ENCODE measurements around the gene RHOA. TPM values are rescaled to one million over a fixed set of nuclear protein-coding genes. Genes with fewer than 3 reads are reported as not detected.

Gene RHOA
- polyA plus RNA-seq (2011; rRNA removed) (332 and 343 TPM in 2 replicates), polyA plus RNA-seq (2017; fragmentation: RNase III; extraction: RNeasy Plus Mini Kit Qiagen cat#74134 plus additional on column Dnase treatment) (549 to 596 TPM (median 587 TPM) in 3 replicates), polyA minus RNA-seq (2011; rRNA and poly(A)+ RNA removed) (381 and 409 TPM in 2 replicates)
- 310 and 372 TPM in 2 replicates for polyA plus RNA-seq (2012; cell fraction: cytosol; rRNA removed)
- polyA plus RNA-seq (2012; cell fraction: nucleus; rRNA removed), result 227 and 266 TPM in 2 replicates

- ATAC-seq (peak; percentile 87 to 92), FAIRE-seq (no peak), DNase-seq (ENCODE audit: low read depth in 1 of 2, low spot score in 1 of 2) (peak; percentile 95 to 100)
- POLR2A ChIA-PET, result interaction anchor here (0.7 to 1.5 kb wide), 10 partner anchors 9 to 319 kb away, joined by 3 to 17 read pairs (median 4); partner anchors contain the start of genes DAG1, GPX1, LAMB2 and NICN1
- H3K4me3 ChIP-seq, result peak within 1 kb of the TSS; percentile 98
- H3K27ac ChIP-seq, result peak within 1 kb of the TSS; percentile 98 to 99
- peak within 1 kb of the TSS; percentile 100 for H3K4me2 ChIP-seq
- TF ChIP-seq KDM5A (IDR thresholded peaks at IDR 0.05) (peak; percentile 55; the same call in 1 of the 2 replicates), E2F6 (IDR thresholded peaks at IDR 0.05; ENCODE audit: borderline replicate concordance, low read depth) (no peak), HOXB13 (CRISPR knock-in tag; IDR thresholded peaks at IDR 0.05; ENCODE audit: low read depth) (no peak), POLR2AphosphoS2 (conservative IDR thresholded peaks at IDR 0.05; ENCODE audit: low read length) (no peak), MYC (IDR thresholded peaks at IDR 0.05; ENCODE audit: borderline replicate concordance, low read length) (0 out of 2 replicates have a peak, but pooled peaks have one; percentile 42), MAFK (IDR thresholded peaks at IDR 0.05; ENCODE audit: partially characterized antibody) (no peak), PHF8 (IDR thresholded peaks at IDR 0.05; ENCODE audit: borderline replicate concordance, low read depth) (no peak; the same call in 1 of the 2 replicates), USF2 (IDR thresholded peaks at IDR 0.05) (no peak), ESRRA (IDR thresholded peaks at IDR 0.05; ENCODE audit: borderline replicate concordance, low read length) (no peak), CBX8 (IDR thresholded peaks at IDR 0.05) (no peak), FOXS1 (CRISPR knock-in tag; IDR thresholded peaks at IDR 0.05) (no peak), JUNB (IDR thresholded peaks at IDR 0.05) (no peak), CEBPB (IDR thresholded peaks at IDR 0.05) (peak in 1 of 2 experiments; percentile 33; a peak in 1 of 4 replicates), POLR2A (IDR thresholded peaks at IDR 0.05; ENCODE audit: low read length) (peak; percentile 89), KDM1A (IDR thresholded peaks at IDR 0.05; ENCODE audit: low read depth) (no peak), MAZ (IDR thresholded peaks at IDR 0.05; ENCODE audit: borderline replicate concordance, low read depth, low read length) (no peak), TFCP2L1 (CRISPR knock-in tag; IDR thresholded peaks at IDR 0.05) (no peak), JUN (IDR thresholded peaks at IDR 0.05) (peak in 1 of 2 experiments; percentile 53; a peak in 1 of 5 replicates), ATOH8 (CRISPR knock-in tag; IDR thresholded peaks at IDR 0.05; ENCODE audit: low read depth) (no peak), BCL3 (IDR thresholded peaks at IDR 0.05) (peak; percentile 58; the same call in 1 of the 3 replicates), RCOR1 (IDR thresholded peaks at IDR 0.05; ENCODE audit: low read depth, low read length) (no peak), HES2 (IDR thresholded peaks at IDR 0.05) (no peak), NFE2L2 (conservative IDR thresholded peaks at IDR 0.05; ENCODE audit: low read length) (no peak), HOXA7 (CRISPR knock-in tag; IDR thresholded peaks at IDR 0.05) (no peak), HOXB5 (CRISPR knock-in tag; IDR thresholded peaks at IDR 0.05) (no peak), CHD2 (IDR thresholded peaks at IDR 0.05; ENCODE audit: low read length, partially characterized antibody) (no peak), EP300 (IDR thresholded peaks at IDR 0.05) (no peak), ZSCAN20 (CRISPR knock-in tag; IDR thresholded peaks at IDR 0.05) (no peak), MAX (IDR thresholded peaks at IDR 0.05) (peak; percentile 72), ZFP36 (IDR thresholded peaks at IDR 0.05; ENCODE audit: borderline replicate concordance, partially characterized antibody) (no peak)
- TF ChIP-seq, protein P1, sequence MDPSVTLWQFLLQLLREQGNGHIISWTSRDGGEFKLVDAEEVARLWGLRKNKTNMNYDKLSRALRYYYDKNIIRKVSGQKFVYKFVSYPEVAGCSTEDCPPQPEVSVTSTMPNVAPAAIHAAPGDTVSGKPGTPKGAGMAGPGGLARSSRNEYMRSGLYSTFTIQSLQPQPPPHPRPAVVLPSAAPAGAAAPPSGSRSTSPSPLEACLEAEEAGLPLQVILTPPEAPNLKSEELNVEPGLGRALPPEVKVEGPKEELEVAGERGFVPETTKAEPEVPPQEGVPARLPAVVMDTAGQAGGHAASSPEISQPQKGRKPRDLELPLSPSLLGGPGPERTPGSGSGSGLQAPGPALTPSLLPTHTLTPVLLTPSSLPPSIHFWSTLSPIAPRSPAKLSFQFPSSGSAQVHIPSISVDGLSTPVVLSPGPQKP (IDR thresholded peaks at IDR 0.05; ENCODE audit: low read depth, low read length), result no peak
- TF ChIP-seq, protein P2, sequence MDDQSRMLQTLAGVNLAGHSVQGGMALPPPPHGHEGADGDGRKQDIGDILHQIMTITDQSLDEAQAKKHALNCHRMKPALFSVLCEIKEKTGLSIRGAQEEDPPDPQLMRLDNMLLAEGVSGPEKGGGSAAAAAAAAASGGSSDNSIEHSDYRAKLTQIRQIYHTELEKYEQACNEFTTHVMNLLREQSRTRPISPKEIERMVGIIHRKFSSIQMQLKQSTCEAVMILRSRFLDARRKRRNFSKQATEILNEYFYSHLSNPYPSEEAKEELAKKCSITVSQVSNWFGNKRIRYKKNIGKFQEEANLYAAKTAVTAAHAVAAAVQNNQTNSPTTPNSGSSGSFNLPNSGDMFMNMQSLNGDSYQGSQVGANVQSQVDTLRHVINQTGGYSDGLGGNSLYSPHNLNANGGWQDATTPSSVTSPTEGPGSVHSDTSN (IDR thresholded peaks at IDR 0.05), result no peak
- 0% methylated on average over 12 of the region's 62 CpGs for WGBS (ENCODE audit: missing lambda C conversion rate)
- H3K4me1 ChIP-seq, result peaks cover 37% of the 10 kb centered on the region
- CTCF ChIA-PET, result interaction anchor here (0.5 to 1.4 kb wide), 4 partner anchors 20 to 153 kb away, joined by 3 to 5 read pairs (median 3); no protein-coding TSS in a partner anchor
- no peaks in the 10 kb centered on the region for H3K9me3 ChIP-seq
These were observed at the start of gene RHOA, which contains the start of gene TCTA for GRCh38 chr3:49411968-49412631. Gene RHOA, minus strand, starts transcription at chr3:49411976. Its CDS starts 36,387 bp downstream, at chr3:49375589. Gene TCTA, plus strand, starts transcription at chr3:49412423. Its CDS starts 4 bp downstream, at chr3:49412427.
